ENCODE results near the gene PTPRF. TPM values are rescaled to one million over a fixed set of nuclear protein-coding genes. Genes with fewer than 3 reads are reported as not detected.

The PTPRF gene
- polyA plus RNA-seq, 1 experiment: 68.3 TPM

DNA sequence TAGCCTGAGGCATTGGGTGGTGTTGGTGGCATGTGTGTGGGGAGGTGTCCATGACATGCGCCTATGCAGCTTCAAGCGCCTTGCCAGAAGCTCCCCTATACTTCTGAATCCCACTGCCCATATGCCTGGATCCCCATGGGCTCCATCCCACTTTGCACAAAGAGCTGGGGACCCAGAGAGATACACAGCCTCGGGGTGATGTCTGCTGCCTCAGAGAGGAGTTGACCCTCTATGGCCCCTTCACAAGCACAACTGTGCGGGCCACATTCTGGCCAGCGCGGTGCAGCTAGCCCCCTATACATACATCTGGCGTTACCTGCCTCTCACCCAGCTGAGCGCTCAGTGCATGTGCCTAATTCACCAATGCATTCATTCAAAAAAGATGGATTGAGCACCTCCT is 9.6 kb upstream of the PTPRF start:
- no peak for DNase-seq (ENCODE audit: low read depth, low spot score)
- Histone ChIP-seq H3K9me3 (ENCODE audit: control insufficient read depth, insufficient read depth, low read length) (no peaks in the 10 kb centered on the region), H3K27me3 (ENCODE audit: control insufficient read depth, insufficient read depth, low read length) (no peaks in the 10 kb centered on the region), H3K4me3 (ENCODE audit: low read depth, low read length) (no peak overlapping the region), H3K27ac (ENCODE audit: low read depth, low read length) (no peak overlapping the region)
- TF ChIP-seq, protein P1, sequence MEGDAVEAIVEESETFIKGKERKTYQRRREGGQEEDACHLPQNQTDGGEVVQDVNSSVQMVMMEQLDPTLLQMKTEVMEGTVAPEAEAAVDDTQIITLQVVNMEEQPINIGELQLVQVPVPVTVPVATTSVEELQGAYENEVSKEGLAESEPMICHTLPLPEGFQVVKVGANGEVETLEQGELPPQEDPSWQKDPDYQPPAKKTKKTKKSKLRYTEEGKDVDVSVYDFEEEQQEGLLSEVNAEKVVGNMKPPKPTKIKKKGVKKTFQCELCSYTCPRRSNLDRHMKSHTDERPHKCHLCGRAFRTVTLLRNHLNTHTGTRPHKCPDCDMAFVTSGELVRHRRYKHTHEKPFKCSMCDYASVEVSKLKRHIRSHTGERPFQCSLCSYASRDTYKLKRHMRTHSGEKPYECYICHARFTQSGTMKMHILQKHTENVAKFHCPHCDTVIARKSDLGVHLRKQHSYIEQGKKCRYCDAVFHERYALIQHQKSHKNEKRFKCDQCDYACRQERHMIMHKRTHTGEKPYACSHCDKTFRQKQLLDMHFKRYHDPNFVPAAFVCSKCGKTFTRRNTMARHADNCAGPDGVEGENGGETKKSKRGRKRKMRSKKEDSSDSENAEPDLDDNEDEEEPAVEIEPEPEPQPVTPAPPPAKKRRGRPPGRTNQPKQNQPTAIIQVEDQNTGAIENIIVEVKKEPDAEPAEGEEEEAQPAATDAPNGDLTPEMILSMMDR (IDR thresholded peaks at IDR 0.05; ENCODE audit: low read depth, low read length): no peak
- ChIA-PET POLR2A (no interaction called here), CTCF (interaction anchor here (3.1 kb wide), 1 partner anchor 8 kb away, joined by 10 read pairs; no protein-coding TSS in a partner anchor)

DNA sequence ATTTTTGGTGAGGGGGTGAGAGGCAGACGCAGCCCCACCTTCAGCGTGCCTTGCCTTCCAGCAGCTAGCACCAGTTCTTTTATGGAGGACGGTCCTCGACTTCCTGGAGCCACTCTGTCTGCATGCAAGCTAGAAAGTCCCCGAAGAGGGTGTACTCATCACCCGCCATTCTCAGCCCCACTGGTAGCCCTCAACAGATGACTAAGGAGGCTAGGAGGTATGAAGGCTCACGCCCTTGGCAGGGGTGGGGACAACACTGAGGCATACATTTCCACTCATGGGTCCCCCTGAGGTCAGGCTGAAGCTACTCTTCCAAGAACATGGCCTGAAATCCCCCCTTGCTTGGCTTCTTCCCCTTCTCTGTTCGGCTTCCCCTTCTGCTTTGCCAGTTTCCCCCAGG is 8.9 kb upstream of the PTPRF start:
- no peak overlapping the region for H3K27ac ChIP-seq (ENCODE audit: low read depth, low read length)
- TF ChIP-seq, protein P1 (IDR thresholded peaks at IDR 0.05; ENCODE audit: low read depth, low read length): no peak
- no peaks in the 10 kb centered on the region for H3K9me3 ChIP-seq (ENCODE audit: control insufficient read depth, insufficient read depth, low read length)
- no peaks in the 10 kb centered on the region for H3K27me3 ChIP-seq (ENCODE audit: control insufficient read depth, insufficient read depth, low read length)
- no peak overlapping the region for H3K4me3 ChIP-seq (ENCODE audit: low read depth, low read length)
- DNase-seq (ENCODE audit: low read depth, low spot score): no peak
- POLR2A ChIA-PET: no interaction called here
- CTCF ChIA-PET: interaction anchor here (3.1 kb wide), 1 partner anchor 7 kb away, joined by 10 read pairs; no protein-coding TSS in a partner anchor

DNA sequence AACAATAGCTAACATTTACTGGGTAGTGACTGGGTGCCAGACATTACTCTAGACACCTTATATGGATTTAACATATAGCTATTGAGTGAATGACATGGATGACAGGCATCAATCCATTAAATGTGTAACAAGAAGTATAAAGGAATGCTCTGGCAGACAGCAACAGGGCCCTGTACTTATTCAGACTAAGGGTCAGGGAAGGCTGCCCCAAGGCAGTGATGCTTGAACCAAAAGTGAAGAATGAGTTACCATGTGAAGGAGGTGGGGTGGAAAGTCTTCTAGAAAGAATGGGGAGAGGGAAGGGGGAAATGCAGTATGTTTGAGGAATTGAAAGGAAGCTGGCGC is 8.3 kb upstream of the PTPRF start:
- H3K4me3 ChIP-seq (ENCODE audit: low read depth, low read length): no peak overlapping the region
- H3K27ac ChIP-seq (ENCODE audit: low read depth, low read length): no peak overlapping the region
- no peaks in the 10 kb centered on the region for H3K9me3 ChIP-seq (ENCODE audit: control insufficient read depth, insufficient read depth, low read length)
- ChIA-PET CTCF (no interaction called here), POLR2A (interaction anchor here (1.2 kb wide), 1 partner anchor 128 kb away, joined by 3 read pairs; the partner anchor contains the start of gene KDM4A)
- TF ChIP-seq, protein P1 (IDR thresholded peaks at IDR 0.05; ENCODE audit: low read depth, low read length): no peak
- H3K27me3 ChIP-seq (ENCODE audit: control insufficient read depth, insufficient read depth, low read length): no peaks in the 10 kb centered on the region
- no peak for DNase-seq (ENCODE audit: low read depth, low spot score)

DNA sequence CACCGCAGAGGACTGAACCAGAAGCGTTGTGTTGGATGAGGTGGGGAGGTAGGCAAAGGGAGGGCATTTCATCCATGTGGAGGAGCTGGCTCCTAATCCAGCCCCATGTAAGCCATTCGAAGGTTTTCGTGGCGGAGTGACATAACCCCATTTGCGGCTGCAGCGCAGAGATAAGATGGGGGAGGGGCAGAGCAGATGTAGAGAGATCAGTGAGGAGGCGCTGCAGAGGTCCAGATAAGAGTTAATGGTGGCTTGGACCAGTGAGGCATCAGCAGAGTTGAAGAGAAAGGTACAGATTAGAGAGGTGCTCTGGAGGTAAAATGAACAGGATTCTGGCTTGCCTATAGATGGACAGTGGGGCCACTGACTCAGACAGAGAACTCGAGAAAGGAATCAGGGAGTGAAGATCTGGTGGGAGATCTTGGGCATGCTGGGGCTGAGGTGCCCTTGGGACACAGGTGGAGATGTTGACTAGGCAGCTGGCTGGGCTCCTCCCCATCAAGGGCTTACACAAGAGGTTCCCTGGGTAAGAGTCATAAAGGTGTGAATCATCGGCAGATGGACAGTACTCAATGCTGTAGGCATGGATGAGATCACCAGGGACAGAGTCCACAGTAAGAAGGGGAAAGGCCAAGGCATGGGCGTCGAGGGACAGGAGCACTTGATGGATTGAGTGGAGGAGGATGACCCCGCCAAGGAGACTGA is 7.8 kb upstream of the PTPRF start:
- Histone ChIP-seq H3K27me3 (ENCODE audit: control insufficient read depth, insufficient read depth, low read length) (no peaks in the 10 kb centered on the region), H3K27ac (ENCODE audit: low read depth, low read length) (no peak overlapping the region), H3K9me3 (ENCODE audit: control insufficient read depth, insufficient read depth, low read length) (no peaks in the 10 kb centered on the region), H3K4me3 (ENCODE audit: low read depth, low read length) (no peak overlapping the region)
- CTCF ChIA-PET: no interaction called here
- POLR2A ChIA-PET: interaction anchor here (1.2 kb wide), 1 partner anchor 127 kb away, joined by 3 read pairs; the partner anchor contains the start of gene KDM4A
- TF ChIP-seq, protein P1 (IDR thresholded peaks at IDR 0.05; ENCODE audit: low read depth, low read length): no peak
- peak; percentile 44 for DNase-seq (ENCODE audit: low read depth, low spot score)

DNA sequence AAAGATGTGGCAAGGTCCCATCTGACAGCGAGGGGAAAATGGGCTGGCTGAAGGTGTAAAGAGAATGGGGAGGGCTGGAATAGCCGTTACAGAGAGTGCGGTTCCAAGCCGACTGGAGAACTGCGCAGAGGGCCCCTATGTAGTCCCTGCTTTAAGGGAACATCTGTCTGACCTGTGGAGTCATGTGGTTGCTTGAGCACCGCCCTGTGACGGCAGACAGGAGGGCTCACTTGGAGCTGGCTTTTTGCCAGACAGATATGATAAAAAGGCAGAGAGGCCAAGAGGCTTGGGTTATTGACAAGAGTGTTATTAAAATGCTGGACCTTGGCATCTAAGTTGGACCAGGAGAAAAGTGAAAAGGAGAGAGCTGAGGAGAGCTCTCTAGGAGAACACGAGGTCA is 5.9 kb upstream of the PTPRF start:
- no peak for DNase-seq (ENCODE audit: low read depth, low spot score)
- no peak overlapping the region for H3K4me3 ChIP-seq (ENCODE audit: low read depth, low read length)
- no peak overlapping the region for H3K27ac ChIP-seq (ENCODE audit: low read depth, low read length)
- ChIA-PET CTCF (interaction anchor here (0.8 kb wide), 1 partner anchor 24 kb away, joined by 3 read pairs; no protein-coding TSS in a partner anchor), POLR2A (no interaction called here)
- H3K27me3 ChIP-seq (ENCODE audit: control insufficient read depth, insufficient read depth, low read length): no peaks in the 10 kb centered on the region
- TF ChIP-seq, protein P1 (IDR thresholded peaks at IDR 0.05; ENCODE audit: low read depth, low read length): no peak
- no peaks in the 10 kb centered on the region for H3K9me3 ChIP-seq (ENCODE audit: control insufficient read depth, insufficient read depth, low read length)

Measured in AG04450 (cell line).